M059J (cell line): ENCODE data around the gene SLC35E2B. TPM values are rescaled to one million over a fixed set of nuclear protein-coding genes. Genes with fewer than 3 reads are reported as not detected.

ENCODE experiments used
- DNase-seq: peaks from one replicate; pipeline ENCODE4 v3.0.0-alpha.2; 2012; ENCODE audit warnings: low read depth
- total RNA-seq: library from RNA; depleted of rRNA; stranded (reverse); fragments of >200 nt; shearing (Covaris generic); gene quantifications from 2 replicates; pipeline ENCODE4 v1.2.3, GENCODE V29; 2014; rRNA removed

The SLC35E2B gene
- total RNA-seq, 1 experiment from 2014 or later, result 25.5 TPM

DNA sequence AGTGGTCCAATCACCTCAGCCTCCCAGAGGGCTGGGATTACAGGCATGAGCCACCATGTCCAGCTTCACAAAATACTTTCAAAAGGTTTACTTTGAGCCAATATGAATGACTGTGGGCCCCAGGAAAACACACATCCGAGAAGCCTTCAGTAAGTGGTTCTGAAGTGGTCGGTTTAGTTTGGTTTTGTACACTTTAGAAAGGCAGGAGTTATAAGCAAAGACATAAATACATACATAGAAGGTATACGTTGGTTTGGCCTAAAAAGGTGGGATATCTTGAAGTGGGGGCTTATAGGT, 80.5 kb downstream of the SLC35E2B start:
- no peak for DNase-seq

DNA sequence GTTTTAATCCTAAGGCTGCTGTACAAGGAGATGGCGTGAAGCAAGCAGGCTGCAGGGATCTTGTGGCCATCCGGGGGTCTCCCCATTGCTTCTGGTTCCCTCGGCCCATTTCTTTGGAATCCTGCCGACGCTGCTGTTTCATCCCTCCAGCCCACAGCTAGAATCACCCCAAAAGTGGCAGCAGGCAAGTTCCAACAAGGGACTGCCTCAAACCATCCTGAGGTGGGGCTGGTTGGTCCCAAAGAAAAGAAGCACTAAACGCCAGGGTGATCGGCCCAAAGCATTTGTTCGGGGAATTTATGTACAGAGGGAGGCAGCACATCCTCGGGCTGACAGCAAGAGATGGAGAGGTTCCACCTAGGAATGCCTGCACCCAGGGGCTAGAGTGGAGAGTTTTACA, 81.8 kb downstream of the SLC35E2B start:
- DNase-seq, result no peak

DNA sequence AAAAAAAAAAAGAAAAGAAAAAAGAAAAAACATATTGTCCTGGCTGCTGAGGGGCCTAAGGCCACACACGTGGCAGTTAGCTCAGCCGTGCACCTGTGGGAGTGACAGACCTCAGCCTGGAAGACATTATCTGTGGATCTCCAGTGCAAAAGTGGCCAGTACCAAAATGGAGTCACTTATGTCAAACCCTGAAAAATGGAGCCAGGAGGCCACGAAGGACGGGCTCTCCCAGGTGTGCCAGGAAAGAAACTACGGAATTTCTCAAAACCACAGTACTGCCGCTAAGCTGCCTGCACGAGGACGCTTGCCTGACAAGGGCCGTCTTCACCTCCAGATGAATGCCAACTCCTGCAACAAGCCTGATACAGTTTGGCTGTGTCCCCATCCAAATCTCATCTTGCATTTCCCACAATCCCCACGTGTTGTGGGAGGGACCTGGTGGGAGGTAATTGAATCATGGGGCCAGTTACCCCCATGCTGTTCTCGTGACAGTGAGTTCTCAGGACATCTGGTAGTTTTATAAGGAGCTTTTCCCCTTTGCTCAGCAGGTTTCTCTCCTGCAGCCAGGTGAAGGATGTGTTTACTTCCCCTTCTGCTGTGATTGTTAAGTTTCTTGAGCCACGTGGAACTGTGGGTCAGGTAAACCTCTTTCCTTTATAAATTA, 82.6 kb downstream of the SLC35E2B start:
- no peak for DNase-seq

Other genes with a start within 250 kb of the SLC35E2B start
- not detected in 2 replicates for gene ATAD3C, start 243.1 kb downstream of the SLC35E2B start, total RNA-seq
- gene ATAD3B, start 221.0 kb downstream of the SLC35E2B start, total RNA-seq, result 2.9 and 7.7 TPM in 2 replicates
- gene ATAD3A, start 180.6 kb downstream of the SLC35E2B start, total RNA-seq, result 26.7 and 55.9 TPM in 2 replicates
- gene TMEM240, start 152.2 kb downstream of the SLC35E2B start, total RNA-seq, result 0.15 TPM in 1 of 2 replicates, not detected in the other
- 69.3 and 96.9 TPM in 2 replicates for gene SSU72, start 117.9 kb downstream of the SLC35E2B start, total RNA-seq
- 1.1 and 6.1 TPM in 2 replicates for gene FNDC10, start 92.7 kb downstream of the SLC35E2B start, total RNA-seq
- gene MIB2, start 77.3 kb downstream of the SLC35E2B start, total RNA-seq, result 15.8 and 28.6 TPM in 2 replicates
- gene MMP23B, start 60.6 kb downstream of the SLC35E2B start, total RNA-seq, result 0.27 TPM in 1 of 2 replicates, not detected in the other
- 7.4 and 13.2 TPM in 2 replicates for gene CDK11B, start 33.8 kb downstream of the SLC35E2B start, total RNA-seq
- 2.6 and 11.0 TPM in 2 replicates for gene CDK11A, start 31.6 kb upstream of the SLC35E2B start, total RNA-seq
- 36.8 and 44.7 TPM in 2 replicates for gene NADK, start 85.7 kb upstream of the SLC35E2B start, total RNA-seq
- gene GNB1, start 198.3 kb upstream of the SLC35E2B start, total RNA-seq, result 80.3 and 137 TPM in 2 replicates
- gene CALML6, start 222.5 kb upstream of the SLC35E2B start, total RNA-seq, result not detected in 2 replicates
- gene TMEM52, start 226.5 kb upstream of the SLC35E2B start, total RNA-seq, result not detected in 2 replicates